HG03439 (cell line): Measurements from ENCODE around the gene UNC93A.

Experiments
- ATAC-seq: cut with Tn5 transposase; IDR thresholded peaks from one replicate; pipeline ENCODE4 v1.9.1; 2021; ENCODE audit warnings: mild to moderate bottlenecking, moderate library complexity; ENCODE audit not compliant: unreplicated experiment

Gene UNC93A

GRCh38 chr6:167293088-167293589 lies 2.0 kb downstream of the UNC93A start:
- ATAC-seq: no peak

DNA sequence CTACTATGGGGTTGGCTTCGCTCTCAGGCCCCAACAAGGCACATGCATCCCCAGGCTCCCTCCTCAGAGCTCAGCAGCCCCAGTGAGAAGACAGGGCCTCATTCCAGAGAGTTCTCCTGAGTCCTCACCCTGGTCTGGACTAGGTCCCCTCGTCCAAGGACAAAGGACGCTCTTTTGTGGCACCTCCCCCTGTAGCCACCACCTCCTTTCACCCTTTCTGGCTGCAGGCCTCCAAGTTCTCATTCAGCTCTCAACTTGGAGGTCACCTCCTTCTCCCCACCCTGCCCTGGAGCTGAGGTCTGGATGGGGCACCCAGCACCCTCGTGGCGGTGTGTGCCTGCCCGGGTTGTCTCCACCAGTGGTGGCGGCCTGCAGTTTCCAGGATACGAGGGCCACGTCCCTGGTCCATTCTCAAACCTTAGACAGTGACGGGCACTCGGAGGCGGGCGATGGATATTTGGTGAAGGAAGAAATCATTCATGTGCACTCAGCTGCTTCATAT lies 2.5 kb downstream of the UNC93A start:
- no peak for ATAC-seq

- no peak for ATAC-seq
Observed at GRCh38 chr6:167294241-167294640, 3.1 kb downstream of the UNC93A start.

GRCh38 chr6:167294651-167295494 lies 3.8 kb downstream of the UNC93A start:
- no peak for ATAC-seq

GRCh38 chr6:167295495-167296292 lies 4.6 kb downstream of the UNC93A start:
- ATAC-seq: no peak

- no peak for ATAC-seq
Observed at GRCh38 chr6:167296293-167296690, 5.2 kb downstream of the UNC93A start.

DNA sequence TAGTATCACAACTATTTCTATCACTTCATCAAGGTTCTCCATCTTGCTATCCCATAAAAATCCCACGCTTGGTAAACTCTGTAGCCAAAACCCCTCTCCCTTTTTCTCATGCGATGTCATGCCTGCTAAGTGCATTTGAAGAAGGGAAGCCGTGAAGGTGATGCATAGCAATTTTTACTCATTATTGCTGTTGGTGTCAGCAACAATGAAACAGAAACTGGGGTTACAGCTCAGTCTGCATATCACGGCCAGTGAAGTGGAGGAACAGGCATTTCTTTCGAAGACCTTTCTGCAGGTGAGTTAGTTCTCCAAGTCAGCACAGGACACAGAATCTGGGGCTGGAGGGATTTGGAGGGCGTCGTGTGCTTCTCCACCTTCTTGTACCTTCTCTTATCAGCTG lies 5.8 kb downstream of the UNC93A start:
- ATAC-seq: no peak

DNA sequence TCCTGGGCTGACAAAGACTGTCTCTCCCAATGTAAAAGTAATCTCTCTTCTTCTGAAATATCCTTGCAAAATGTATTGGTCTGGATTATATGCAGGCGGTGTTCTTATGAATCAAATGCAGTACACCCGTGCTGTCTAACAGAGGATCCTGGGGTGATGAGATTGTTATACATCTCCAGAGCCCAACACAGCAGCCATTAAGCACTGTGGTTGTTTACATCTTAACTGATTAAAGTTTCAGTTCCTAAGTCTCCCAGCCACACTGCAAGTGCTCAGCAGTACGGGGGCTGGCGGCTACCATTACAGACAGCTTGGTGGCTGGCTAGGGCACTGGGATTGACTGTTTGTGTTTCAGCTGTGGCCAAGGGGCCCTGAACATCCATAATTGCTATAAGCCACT lies 7.0 kb downstream of the UNC93A start:
- no peak for ATAC-seq

DNA sequence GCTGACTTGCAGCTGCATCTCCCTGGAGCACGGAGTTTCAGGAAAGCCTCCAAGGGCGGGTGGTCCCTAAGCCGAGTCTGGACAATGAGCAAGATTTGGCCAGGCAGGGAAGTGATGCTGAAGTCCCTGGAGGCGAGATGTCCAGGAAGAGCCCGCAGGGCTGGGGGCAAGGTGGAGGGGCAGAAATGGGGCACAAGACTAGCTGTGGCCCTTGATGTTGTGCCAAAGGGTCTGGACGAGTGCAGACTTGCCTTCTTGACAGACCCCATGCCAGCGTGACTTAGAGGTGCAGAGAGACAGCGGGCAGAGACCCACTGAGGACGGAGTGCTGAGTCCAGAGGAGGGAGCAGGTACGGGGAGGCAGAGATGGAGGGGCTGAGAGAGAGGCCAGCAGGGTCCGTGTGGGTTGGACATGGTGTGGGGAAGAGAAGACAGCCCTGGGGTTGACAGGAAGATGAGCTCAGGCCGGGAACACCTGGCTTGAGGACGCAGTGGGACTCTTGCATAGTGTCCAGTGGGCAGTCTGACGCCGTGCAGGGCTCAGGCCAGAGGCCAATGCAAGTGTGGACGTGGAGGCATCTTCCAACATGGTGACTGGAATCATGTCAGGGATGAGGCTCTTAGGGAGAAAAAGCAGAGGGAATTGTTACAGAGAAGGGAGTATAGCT lies 8.7 kb downstream of the UNC93A start:
- no peak for ATAC-seq

GRCh38 chr6:167300902-167301777 lies 10.0 kb downstream of the UNC93A start:
- ATAC-seq: no peak

- no peak for ATAC-seq
Observed at GRCh38 chr6:167302074-167302473, 11.0 kb downstream of the UNC93A start.

GRCh38 chr6:167302796-167303195 lies 11.7 kb downstream of the UNC93A start:
- ATAC-seq: no peak

DNA sequence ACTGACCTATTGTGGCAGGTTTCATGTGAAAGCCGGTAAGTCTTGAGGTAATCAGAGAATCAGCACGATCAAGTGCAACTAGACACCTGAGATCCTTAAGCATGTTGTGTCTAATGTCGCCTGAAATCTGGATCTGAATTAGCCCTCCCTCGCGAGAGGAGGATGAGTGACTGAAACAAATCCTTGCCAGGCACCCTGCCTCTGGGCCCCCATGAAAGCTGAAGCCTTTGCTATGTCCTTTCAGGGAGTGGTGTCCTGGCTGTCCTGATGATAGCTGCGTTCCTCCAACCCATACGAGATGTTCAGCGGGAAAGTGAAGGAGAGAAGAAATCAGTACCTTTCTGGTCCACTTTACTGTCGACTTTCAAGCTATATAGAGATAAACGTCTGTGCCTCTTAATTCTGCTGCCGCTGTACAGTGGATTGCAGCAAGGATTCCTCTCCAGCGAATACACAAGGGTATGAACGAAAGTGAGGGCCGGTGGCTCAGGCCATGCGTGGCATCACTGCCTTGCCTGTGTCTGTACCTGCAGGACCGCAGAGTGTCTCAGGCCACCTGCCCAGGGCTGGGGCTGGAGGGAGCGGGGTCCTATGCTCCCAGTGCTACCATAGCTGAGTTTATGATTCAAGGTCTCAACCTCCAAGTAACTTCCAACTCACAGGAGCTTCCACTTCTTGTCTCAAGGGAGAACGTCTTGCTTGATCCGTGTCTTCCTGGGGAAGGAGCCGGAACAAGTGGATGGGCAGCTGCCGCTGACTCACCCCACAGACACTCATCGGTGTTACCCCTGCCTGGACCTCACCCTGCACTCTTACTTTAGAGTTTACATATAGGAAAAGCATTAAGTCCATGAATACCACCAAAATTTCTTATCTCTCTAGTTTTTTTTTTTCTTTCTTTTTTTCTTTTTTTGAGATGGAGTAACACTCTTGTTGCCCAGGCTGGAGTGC lies 12.8 kb downstream of the UNC93A start:
- no peak for ATAC-seq

DNA sequence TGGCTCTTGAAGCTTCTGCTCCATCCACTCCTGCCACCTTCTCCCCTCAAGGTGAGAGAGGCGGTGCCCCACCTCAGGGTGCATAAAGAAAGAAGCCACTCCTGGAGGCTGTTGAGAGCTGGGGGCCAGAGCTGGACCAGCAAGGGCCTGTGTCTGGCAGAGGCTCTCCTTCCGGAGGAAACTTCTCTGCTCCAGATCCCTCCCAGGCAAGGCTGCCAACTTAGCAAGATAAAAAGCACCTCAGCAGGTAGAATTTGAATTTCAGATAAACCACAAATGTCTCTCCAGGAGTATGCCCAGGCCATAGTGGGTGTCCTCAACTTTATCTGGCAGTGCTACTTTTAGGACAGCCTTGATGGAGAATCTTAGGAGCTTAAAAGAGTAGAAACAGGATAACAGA lies 13.8 kb downstream of the UNC93A start:
- no peak for ATAC-seq

- no peak for ATAC-seq
Observed at GRCh38 chr6:167305796-167306195, 14.7 kb downstream of the UNC93A start.

DNA sequence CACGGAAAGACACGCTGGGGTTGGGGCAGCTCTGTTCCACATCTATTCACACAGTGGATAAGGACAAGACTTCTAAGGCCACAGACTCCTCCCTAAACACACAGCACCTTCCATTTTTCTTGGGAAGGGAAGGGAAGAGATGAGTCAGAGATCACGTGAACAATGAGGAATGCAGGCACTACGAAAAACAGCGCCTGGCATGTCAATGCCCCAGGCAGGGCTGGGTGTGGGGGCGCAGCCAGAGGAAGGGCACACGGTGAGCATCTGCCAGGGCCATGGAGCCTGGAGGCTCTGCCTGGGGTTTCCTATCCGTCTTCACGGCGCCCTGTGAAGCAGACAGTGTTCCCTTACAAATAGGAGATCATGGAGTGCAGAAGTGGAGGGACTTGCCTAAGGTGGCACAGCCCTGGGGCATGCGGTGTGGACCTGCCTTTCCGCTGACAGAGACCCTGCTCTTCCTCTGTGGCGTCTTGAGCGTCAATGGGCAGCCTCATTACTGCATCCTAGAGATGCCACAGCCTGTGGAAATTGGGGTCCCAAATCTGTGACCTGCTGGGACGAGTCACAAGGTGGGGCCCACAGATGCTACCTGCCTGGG lies 15.4 kb downstream of the UNC93A start:
- ATAC-seq: no peak

DNA sequence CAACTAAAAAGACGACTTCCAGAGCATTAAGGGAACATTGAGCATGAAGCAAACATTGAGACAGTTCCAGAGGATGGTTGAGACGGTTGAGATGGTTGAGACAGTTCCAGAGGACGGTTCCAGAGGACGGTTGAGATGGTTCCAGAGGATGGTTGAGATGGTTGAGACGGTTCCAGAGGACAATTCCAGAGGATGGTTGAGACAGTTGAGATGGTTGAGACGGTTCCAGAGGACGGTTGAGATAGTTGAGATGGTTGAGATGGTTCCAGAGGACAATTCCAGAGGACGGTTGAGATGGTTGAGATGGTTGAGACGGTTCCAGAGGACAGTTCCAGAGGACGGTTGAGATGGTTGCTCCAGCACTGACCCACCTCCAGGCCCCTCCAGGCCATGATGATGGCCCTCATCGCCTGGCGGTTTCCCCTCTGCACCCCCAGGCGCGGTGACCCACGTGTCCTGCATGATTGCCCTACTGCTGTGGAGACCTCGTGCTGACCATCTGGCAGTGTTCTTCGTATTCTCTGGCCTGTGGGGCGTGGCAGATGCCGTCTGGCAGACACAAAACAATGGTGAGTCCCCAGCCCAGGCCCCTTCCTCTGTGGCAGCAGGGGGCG lies 16.3 kb downstream of the UNC93A start:
- ATAC-seq: no peak

- ATAC-seq: no peak
Observed at GRCh38 chr6:167308207-167308606, 17.1 kb downstream of the UNC93A start.
